Embryonic facial prominence (tissue), 1 donor: ENCODE data around the gene AMOT.

Experiments
- DNase-seq: peaks from one replicate; pipeline ENCODE4 v3.0.0-alpha.2; 2016; ENCODE audit errors: extremely low spot score

Gene AMOT

DNA sequence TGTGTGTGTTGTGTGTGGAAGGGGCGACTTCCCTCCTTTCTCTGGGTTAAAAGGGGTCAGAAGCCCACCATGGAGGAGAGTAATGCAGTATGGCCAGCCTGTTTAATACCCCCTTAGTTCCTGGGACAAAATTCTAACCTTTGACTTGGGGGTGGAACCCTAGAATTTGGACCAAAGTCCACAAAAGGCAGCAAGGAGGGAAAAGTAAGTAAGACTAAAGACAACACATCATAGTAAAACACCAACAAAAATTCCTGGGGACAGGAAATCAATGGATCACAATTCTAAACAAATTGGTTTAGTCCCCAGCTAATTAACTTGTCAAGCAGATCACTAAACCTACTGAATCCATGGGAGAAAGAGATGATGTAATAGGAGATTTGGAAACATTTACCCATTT, 3.1 kb downstream of the AMOT start:
- DNase-seq, result no peak

DNA sequence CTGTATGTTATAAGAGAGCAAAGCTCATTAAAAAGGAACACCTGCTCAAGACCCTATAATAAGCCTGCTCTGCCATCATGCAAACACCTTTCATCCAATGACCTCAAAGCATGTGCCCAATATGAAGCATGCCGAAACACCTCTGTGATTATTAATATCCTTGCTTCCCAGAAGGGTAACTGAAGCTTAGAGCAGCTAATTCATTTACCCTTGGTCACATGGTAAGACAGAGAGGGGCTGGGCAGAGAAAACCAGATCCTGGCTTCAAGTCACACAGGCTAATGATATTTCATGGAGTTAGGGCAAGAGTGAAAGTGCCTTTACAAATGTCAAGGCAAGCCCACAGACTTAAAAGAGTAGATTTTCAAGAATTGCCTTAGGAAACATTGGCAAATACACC, 5.6 kb downstream of the AMOT start:
- DNase-seq, result no peak

DNA sequence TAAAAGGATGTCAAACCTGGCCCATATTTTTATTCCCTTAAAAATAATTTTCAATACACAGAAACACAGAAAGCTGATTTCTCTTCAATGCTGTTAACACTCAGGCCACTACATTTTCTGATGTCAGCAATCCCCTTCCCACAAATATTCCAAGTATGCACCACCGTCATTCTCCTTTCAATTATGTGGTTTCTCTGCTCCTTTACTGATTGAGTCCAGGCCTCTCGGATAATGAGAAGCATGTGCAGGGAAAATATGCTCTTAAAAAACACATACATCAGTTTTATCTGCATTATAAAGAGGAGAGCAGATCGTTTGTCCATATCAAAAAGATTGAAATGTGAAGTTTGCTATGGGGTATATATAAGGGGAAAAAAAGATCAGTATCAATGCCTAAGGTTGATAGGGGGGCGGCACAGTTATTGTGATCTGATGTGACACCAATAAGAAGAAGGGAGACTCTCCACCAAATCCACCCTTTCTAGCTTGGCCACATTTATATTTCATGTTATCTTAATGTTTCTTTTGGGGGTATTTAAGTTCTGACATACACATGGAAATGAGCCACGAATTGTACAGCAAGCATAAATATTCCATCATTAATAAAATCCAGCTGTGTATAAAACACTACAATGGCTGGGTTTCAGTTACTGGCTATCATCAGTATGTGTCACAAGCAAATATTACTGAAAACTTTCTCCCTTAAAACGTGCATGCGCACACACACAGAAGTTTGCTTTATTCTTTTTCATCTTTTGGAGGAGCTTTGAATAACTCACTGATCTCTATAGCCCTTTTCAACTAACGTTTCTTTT, 6.4 kb downstream of the AMOT start:
- peak; percentile 74 for DNase-seq

DNA sequence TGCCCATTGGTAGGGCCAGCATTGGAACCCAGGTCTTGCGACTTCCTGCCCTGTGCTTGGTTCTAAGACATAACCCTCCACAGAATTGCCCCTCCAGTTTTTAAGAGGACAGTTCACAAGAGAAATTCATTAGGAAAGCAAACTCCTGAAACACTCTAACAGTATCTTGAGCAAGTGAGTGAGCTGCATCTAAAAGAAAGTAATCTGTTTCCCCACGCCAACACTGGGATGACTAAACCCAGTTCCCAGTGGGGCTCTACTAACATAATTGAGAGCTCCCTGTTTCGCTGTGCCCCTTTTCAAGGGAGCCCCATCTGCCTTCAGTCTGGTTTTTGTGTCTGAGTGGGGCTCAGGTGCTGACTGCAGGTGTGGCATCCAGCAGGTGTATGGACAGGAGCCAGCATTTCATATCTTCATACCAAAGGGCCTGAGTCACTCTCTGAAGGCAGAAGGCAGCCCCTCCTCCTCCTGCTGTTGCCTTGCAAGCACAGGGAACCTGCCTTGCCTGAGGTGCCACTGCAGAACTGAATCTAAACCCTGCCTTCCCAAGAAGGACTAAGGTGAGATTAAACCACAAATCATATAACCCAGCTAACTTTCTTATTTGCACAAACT, 8.0 kb downstream of the AMOT start:
- no peak for DNase-seq

DNA sequence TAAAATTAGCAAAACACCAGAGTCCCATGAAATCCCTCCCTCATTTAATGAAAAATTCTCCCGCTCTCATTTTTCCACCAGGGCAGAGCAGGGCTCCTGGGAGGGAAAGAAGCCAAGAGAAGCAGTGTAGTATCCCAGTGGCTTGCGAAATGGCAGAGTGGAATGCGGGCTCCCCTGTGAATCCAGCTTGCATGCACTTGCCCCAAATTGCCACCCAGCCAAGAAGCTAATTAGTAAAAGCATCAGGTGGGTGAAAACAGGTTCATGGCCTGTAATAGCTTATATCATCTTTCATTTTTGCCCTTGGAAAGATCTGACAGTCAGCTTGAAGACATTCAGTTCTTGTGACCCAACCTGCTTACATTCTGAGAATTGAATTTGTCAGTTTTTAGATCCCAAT, 10.1 kb downstream of the AMOT start:
- no peak for DNase-seq

DNA sequence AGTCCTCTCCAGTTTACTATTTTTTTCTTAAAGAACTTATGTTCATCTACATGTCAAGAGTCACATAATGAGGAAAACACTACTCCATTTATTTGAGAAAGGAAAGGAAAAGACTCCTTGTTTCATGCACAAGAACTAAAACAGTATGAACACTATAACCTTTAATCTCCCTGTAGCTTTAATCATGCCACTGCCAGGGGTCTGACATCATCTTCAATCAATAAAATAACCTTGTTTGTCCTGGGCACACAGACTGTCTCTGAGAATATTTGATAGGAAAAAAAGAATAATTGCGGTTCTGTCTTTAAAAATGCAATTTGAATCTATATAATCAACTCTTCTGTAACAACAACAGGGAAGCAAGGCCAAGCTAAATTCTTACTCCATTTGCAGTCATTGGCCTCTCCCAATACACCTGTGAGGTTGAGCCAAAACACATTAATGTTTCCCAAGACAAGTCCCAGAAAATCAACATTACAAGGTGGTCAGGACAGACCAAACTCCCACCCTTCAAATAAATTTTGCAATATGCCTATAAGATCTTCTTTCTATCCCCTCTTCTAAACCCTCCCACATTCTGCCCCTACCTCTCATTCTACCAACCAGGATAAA, 13.2 kb downstream of the AMOT start:
- no peak for DNase-seq

DNA sequence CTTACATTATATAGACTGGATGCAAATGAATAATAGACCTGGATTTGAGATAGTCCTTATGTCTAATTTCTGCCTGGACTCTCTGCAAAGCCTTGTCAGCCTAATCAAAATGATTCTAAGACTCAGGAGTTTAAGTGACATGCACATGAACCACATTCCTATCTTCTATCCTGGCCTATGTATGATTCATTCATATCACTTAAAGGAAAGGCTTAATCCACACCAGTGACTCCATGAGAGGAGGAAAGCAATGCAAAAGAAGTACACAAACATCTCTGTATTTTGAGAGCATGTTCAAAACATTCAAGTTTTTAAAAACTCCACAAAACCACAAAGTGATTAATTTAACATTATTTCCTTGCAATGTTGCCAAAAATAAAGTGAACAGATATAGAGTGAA, 14.6 kb downstream of the AMOT start:
- no peak for DNase-seq

DNA sequence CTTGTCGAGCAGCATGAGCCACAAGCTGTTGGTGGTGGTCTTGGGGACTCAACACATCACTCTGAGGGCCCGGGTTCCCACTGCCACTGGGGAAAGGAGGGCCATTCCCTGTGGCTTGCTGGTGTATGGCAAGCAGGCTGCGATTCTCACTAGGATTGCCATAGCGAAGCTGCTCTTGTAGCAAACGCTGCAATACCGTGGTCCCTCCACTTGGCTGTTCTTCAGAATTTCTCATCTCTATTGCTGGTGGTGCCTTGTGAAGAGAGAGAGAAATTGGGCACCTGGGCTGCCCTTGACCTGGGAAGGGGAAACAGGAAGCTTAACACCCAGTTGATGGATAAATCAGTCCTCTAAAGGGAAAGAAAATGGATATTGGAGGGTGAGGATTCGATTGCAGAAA, 17.7 kb downstream of the AMOT start:
- no peak for DNase-seq

DNA sequence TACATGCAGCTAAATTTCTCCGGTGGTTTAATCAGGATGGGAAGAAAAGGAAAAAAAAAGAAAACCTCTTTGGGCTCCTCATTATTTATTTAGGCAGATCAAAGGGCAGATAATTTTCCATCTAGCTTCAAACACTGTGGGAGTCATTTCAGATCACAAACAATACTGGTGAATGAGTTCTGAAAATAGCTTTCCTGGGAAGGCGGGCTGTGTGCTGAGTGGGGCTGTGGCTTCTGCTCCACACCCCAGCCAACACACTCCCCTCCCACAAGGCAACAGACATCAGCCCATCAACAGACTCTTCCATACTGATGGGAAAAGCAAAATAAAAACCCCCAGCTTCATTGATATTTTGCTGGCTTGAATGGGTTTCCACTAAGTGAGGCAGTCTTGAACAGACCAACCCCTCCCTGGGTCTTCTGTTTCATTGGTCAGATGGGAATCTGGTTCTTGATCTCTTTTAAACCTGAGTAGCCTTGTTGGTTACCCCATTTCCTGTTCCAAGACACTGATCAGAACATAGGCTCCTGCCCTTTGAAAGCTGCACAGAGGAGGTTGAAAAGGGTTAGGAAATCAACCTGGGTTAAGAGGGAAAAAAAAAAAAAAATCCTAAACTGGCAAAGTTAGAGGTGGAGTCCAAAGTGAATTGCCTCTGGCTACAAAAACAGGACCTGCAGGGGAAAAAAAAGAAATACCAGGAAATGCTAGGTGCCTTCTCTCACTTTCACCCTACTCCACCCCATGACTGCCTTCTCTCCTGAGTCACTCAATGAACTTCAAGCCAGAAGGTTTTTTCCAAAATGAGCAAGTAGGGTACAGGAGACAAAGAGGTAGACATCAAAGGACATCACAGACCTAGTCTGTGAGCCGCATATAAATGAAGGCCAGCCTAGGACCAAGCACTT, 20.0 kb downstream of the AMOT start:
- DNase-seq, result no peak

DNA sequence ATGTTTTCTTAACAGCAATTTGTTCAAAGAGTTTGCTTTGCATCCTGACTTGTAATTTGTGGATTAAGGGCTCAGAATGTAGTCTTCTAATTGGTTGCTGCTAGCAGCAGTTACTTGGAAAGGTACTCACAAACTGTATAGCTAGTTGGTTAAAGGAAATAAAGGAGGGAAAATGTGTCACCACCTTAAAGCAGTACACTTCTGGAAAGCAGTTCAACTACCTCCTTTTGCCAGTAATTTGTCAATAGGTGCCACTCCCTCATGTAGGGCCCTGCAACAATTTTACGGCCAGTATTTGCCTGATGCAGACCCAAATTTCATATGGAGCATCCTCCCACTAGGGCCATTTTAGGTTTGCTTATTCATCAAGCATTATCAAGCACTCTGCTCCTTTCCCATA, 20.8 kb downstream of the AMOT start:
- no peak for DNase-seq

DNA sequence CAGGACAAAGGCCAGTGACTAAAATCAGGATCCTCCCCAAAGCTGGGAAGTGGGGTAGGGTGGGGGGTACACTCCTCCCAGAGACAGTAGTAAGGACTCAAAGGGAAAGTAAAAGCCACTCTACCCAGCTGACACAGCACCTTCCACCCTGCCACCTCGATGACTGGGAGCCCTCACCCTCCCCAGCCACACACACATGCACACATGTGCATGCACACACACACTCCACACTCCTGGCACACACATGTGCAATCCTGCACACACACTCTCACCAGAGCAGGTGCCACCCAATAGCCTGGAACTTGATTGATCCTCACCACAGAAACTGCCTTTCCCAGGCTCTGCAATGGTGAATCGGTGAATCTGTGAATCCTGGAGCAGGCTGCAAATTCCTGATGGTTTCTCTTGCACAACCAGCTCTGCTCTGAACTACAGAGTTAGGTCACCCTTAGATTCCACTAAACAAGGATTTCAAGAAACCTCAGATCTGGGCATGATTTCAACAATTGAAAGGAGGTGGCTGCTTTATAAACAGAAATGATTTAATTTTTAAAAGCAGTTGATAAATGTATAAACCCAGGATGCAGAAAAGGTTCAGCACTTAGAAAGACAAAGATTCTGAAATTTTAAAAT, 21.5 kb downstream of the AMOT start:
- no peak for DNase-seq

DNA sequence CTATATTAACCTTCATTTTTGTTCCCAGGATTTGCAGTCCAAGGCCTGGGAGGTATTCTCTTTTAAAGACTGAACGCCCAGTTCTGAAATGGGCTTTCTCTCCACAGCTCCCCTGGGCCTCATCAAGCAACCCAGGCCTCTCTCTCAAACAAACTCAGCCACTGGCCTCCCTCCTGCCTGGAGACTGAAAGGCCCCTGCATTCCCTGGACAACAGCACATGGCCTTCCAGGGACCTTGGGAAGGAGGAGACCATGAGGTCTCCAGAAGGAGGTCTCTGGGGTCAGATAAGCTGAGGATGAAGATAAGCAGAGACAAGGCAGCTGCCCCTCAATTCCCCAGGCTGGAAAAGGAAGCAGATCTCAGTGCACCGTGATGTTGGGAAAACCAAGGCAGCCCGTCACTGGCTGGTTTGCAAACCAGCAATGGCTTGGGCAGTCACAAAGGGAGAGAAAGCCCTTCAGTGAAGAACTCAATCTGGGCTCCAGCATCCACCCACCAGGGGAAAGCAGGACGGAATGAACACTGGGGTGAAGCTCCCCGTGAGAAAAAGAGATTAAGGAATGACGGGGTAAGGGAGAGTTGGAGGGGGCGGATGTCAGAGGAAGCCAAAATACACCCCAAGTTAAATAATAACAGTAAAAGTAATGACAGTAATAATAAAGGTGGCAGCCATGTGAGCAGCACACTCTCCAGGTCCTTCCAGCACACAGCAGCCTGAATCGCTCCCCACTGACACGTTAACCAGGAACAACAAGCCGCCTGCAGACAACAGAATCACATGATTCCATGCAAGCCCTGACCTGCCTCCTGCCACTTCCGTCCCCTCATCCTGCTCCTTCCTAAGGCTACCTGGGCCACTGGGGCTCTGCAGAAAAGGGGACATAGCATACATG, 22.3 kb downstream of the AMOT start:
- DNase-seq, result no peak

DNA sequence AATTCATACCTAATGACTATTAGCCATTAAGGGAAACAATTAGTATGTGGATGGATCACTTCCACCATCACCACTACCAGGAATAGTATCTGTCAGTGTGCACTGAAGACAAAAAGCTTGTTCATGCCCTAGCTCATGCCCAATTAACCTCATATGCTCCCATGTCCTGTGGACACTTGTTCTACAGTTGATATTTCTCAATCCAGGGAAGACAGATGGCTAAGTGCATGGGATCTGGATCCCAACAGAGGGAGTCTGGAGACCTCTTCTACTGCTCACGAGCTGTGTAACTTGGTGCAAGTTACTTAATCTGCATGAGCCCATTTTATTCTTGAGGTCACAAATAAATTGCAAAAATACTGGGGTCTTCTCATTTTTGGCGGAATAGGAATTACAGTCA, 23.7 kb downstream of the AMOT start:
- DNase-seq, result no peak

DNA sequence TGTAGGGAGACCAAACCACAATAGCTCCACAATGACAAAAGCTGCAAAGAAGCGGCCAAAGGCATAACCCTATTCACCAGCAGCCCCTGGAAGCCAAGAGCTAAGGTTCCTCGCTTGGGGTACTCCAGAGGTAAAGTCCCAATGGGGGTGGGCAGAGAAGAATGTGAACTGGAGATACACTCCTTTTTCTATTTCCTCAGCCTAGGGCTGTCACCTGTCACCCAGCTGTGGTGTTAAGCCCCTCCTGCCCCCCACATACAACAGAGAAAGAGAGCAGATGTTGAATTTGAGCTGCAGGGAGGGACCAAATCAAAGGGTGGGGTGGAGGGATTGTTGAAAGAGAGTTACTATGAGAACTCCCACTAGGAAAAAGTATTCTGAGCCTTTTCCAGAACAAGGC, 26.1 kb downstream of the AMOT start:
- no peak for DNase-seq

DNA sequence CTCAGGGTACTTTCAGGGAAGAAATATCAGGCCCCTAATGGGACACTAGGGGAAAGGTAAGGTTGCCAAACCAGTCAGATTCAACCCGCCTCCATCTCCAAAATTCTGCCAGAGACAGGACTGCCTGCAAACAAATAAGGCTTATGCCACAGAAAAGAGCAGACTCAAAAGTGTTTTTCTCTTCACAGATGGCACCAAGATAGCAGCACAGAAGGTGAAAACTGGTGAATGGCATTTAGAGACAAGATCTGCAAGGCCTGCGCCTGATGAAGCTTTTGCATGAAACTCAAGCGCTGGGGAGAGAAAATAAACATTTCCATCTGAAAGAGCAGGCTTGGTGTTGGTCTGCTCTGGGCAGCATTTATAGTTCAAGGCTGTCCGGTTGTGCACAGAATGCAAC, 27.9 kb downstream of the AMOT start:
- no peak for DNase-seq

DNA sequence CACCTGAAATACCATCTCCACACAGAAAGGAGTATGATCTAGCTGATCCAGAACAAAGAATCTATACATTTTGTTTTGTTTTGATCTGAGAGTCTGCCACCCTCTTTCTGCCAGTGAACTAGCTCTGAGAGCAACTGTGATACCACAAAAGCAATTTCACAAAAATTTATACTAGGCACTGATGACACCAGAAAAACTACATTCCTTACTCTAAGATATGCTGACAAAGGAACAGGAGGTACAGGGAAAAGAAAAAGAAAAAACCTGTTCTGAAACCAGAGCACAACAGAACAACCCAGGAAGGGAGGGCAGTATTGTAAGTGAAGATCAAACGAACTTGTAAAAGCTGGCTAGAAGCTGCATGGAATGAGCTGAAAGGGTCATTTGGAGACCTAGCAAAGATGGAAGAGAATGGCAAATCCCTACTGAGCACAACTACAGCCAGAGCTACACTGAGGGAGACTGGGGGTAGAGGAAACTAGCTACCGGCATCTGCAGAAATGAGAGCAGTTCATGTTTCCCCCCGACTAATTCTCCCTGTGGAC, 31.9 kb downstream of the AMOT start:
- no peak for DNase-seq

DNA sequence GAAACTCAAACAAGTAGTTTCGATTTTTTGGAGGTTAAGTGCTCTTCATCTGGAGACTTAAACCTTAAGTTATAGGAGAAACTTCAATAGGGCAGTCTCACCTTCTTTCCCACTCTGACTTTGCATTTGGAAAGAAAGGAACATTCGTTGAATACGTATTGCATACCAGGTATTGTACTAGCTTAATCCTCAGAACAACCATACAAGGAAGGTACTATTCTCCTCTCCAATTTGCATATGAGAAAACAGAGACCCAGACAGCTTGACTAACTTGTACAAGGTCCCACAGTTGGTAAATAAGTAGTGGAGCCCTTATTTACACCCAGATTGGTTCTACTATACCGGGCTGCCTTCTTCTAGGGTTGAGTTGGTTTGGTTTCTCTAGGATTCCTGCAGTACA, 32.6 kb downstream of the AMOT start:
- no peak for DNase-seq

DNA sequence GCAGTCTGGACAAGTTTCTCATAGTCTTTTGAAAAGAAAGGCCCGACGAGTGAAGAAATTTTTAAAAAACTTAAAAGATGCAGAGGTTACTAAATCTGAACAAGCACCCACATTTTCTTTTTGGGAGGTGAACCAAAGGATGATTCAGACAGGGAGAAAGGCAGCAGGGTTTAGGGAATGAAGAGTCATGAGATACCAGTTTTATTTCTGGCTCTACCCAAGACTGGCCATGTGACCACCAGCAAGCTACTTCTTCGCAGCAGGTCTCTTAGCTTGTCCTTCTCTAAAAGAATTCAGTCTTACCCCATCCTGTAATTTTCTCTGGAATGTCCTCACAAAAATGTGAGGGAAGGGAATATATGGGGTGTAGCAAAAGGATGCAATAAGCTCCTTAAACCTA, 37.6 kb downstream of the AMOT start:
- no peak for DNase-seq

DNA sequence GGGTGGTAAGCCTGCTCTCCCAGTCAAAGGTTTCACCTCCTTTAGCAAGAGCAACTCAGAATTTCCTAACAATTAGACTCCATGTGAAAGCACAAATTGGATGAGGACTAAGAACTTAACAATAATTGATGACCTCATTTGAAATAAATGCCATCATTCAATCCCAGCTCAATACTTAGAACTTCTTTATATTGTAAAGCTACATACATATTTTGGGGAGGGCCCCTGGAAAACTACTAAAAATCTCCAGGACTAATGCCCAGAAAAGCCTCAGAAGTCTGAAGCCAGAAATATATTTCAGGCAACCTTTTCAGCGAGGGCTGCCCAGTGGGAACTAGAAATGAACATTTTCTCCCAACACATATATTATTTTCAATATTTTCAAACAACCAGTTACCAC, 38.1 kb downstream of the AMOT start:
- DNase-seq, result no peak

DNA sequence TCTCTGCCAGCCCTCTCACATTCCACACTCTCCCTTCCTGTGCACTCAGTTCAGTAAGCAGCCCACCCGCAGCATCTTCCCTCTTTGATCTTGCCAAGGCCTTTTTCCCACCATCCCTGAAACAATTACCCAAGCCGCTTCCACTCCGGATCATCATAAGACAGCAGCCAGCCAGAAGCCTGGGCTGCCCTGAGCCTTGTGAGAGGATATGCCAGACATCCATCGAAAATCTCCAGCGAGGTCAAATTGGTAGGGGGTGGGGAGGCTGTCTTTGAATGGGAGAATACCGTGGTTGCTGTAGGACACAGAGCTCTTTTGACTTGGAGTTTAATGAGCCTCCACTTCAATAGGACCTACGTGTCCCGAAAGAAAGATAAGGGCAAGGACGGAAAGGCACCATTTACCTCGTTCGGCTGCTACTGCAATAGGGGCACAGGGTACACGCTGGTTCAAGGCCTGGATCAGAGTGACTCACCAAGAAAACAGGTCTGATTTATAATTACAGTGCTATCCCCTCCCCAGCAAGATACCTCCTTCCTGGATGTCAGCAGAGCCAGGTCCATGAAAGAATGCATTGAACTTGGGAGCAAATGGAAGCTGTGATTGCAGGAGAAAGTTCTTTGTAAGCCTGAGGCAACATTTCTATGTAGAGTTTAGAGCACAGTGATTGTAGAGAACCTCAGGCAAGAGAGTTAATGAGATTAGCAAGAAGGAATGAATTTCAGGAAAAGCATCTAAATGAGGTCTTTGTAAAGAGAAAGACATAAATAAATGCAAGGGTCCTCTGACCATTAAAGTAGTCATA, 39.5 kb downstream of the AMOT start:
- no peak for DNase-seq
